ENCODE measurements around the gene RPS2.

RPS2 gene

DNA sequence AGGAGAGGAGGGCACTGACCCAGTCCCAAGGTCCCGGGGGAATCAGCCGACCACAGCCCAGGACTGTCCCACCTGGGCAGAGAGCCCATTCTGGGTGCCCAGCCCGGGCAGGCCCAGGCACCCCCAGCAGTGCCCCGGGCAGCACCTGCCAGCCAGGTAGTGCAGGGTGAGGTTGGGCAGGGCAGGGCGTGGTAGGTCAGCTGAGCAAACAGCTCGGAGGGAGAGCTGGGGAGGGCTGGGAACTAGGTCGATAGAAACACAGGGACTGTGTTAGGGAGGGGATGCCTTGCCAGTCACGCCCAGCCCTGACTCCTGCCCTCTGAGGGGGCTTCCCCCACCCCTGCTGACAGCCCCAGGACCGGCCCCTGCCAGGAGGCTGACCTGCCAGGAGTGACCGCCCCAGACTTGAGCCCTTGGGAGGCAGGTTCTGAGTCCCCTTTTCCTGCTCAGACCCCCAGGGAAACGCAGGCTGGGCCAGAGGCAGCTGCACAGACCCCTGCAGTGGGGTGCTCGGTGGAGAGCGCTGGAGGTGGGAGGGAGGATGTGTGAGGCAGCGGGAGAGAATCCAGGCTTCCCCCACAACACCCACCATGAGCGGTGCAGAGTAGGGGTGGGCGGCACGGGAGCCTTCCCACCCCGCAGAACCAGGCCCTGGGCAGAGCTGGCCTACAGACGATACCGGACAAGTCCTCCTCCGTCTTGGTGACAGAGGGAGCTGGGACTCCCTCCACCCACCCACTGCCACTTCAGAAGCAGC, 51.1 kb downstream of the RPS2 start:
- H3K4me3 ChIP-seq (ENCODE audit: low read depth, low read length): no peak overlapping the region
- DNase-seq (ENCODE audit: low read depth): no peak

DNA sequence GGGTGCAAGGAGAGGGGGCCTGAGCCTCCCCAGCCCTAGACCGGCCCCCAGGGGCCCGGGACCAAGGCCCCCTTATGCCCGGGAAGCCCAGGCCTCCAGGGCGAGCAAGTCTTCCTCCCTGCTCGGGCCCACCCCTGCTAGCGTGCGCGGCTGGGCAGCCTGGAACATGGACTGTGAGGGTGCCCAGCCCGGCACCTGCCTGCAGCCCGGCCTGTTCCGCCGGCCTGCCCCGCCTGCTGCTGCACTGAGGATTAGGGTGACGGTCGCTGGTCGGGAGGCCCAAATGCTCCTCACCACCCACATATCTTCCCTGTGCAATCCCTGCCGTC, 52.4 kb downstream of the RPS2 start:
- no peak for DNase-seq (ENCODE audit: low read depth)
- no peak overlapping the region for H3K4me3 ChIP-seq (ENCODE audit: low read depth, low read length)

All from skeletal muscle cell (primary cell).